Lower lobe of right lung (tissue), 2 donors: ENCODE results near the gene HOXC5. TPM values are rescaled to one million over a fixed set of nuclear protein-coding genes. Genes with fewer than 3 reads are reported as not detected.
A peak's percentile ranks its signal among the peaks of the same experiment; 100 is the strongest.

Experiments used
- ATAC-seq, 2 donors: fragments of 200-7000 bp; cut with Tn5 transposase; one replicate each; pipeline ENCODE4 v1.9.1; 2020 to 2022; ENCODE audit warnings: mild to moderate bottlenecking in 2 of 2, moderate library complexity in 2 of 2
- DNase-seq: peaks from one replicate; pipeline ENCODE4 v3.0.0-alpha.2; 2020
- H3K27ac ChIP-seq: fragments of 200-600 bp; one replicate; pipeline ENCODE4 v1.8.0; 2022
- H3K27me3 ChIP-seq: fragments of 200-600 bp; one replicate; pipeline ENCODE4 v1.8.0; 2022; ENCODE audit warnings: low read depth
- H3K36me3 ChIP-seq: fragments of 200-600 bp; one replicate; pipeline ENCODE4 v1.8.0; 2022; ENCODE audit warnings: mild to moderate bottlenecking
- H3K4me1 ChIP-seq: fragments of 200-600 bp; one replicate; pipeline ENCODE4 v1.8.0; 2022
- H3K4me3 ChIP-seq: fragments of 200-600 bp; one replicate; pipeline ENCODE4 v1.8.0; 2022; ENCODE audit warnings: mild to moderate bottlenecking
- H3K9me3 ChIP-seq: fragments of 200-600 bp; one replicate; pipeline ENCODE4 v1.8.0; 2022
- intact Hi-C: fragments of 100-400 bp; cut with DNase I; formaldehyde crosslinking; loops from one replicate; pipeline ENCODE4 v1.11.0; 2022
- total RNA-seq: library from RNA; stranded (reverse); fragmentation: NEBNext Ultra II Directional; extraction: Animal tissue kit (Norgen Biotek cat#: 25700); gene quantifications from one replicate; pipeline ENCODE4 v1.2.1, GENCODE V29; 2021
- TF ChIP-seq, protein P1 (sequence below): fragments of 200-600 bp; IDR thresholded peaks from one replicate; pipeline ENCODE4 v1.8.0; 2022; ENCODE audit warnings: antibody characterized with exemption, mild to moderate bottlenecking
- donor health status: DM: no; HTN: yes; CAD: no; lungs with severe emphysema.

HOXC5 gene
- total RNA-seq, 1 donor from 2014 or later = not detected

GRCh38 chr12:54026640-54027441 is 6.0 kb upstream of the HOXC5 start:
- peaks cover 100% of the 10 kb centered on the region for H3K27me3 ChIP-seq
- TF ChIP-seq, protein P1, sequence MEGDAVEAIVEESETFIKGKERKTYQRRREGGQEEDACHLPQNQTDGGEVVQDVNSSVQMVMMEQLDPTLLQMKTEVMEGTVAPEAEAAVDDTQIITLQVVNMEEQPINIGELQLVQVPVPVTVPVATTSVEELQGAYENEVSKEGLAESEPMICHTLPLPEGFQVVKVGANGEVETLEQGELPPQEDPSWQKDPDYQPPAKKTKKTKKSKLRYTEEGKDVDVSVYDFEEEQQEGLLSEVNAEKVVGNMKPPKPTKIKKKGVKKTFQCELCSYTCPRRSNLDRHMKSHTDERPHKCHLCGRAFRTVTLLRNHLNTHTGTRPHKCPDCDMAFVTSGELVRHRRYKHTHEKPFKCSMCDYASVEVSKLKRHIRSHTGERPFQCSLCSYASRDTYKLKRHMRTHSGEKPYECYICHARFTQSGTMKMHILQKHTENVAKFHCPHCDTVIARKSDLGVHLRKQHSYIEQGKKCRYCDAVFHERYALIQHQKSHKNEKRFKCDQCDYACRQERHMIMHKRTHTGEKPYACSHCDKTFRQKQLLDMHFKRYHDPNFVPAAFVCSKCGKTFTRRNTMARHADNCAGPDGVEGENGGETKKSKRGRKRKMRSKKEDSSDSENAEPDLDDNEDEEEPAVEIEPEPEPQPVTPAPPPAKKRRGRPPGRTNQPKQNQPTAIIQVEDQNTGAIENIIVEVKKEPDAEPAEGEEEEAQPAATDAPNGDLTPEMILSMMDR = no peak
- intact Hi-C loops = no loop called here
- H3K36me3 ChIP-seq = no peaks in the 10 kb centered on the region
- ATAC-seq = no peak
- no peaks in the 10 kb centered on the region for H3K9me3 ChIP-seq
- H3K27ac ChIP-seq = no peak overlapping the region
- H3K4me3 ChIP-seq = no peak overlapping the region
- peaks cover 7% of the 10 kb centered on the region for H3K4me1 ChIP-seq
- DNase-seq = no peak

- DNase-seq = no peak
- Histone ChIP-seq H3K4me1 (peaks cover 7% of the 10 kb centered on the region), H3K27me3 (peaks cover 100% of the 10 kb centered on the region), H3K27ac (no peak overlapping the region), H3K4me3 (no peak overlapping the region), H3K9me3 (no peaks in the 10 kb centered on the region), H3K36me3 (no peaks in the 10 kb centered on the region)
- intact Hi-C loops = no loop called here
- TF ChIP-seq, protein P1 = no peak
- no peak for ATAC-seq
Measured at GRCh38 chr12:54027442-54027786, 5.4 kb upstream of the HOXC5 start.

DNA sequence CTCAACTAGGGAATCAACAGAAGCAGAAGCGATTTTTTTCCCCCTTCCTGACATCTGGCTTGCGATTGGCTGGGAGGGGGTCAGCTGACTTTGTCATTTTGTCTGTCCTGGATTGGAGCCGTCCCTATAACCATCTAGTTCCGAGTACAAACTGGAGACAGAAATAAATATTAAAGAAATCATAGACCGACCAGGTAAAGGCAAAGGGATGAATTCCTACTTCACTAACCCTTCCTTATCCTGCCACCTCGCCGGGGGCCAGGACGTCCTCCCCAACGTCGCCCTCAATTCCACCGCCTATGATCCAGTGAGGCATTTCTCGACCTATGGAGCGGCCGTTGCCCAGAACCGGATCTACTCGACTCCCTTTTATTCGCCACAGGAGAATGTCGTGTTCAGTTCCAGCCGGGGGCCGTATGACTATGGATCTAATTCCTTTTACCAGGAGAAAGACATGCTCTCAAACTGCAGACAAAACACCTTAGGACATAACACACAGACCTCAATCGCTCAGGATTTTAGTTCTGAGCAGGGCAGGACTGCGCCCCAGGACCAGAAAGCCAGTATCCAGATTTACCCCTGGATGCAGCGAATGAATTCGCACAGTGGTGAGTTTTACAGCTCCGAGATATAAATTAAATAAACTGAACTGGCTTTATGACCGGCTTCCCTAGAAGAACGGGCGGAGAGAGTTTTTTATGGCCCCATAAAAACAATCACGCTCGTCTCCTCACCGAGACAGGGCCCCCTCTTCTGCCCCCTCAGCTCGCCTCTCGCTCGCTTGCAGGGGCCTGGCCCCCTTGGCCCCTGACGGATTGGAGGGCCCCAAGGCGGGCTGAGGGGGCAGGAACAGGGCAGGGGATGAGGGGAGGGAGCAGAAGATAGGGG is 4.3 kb upstream of the HOXC5 start, which contains the start of gene HOXC6:
Gene HOXC6, plus strand, starts transcription at position 127 of the 888 bp plus-strand sequence. Its CDS starts 82 bp downstream, at position 209.
- intact Hi-C loops = no loop called here

DNA sequence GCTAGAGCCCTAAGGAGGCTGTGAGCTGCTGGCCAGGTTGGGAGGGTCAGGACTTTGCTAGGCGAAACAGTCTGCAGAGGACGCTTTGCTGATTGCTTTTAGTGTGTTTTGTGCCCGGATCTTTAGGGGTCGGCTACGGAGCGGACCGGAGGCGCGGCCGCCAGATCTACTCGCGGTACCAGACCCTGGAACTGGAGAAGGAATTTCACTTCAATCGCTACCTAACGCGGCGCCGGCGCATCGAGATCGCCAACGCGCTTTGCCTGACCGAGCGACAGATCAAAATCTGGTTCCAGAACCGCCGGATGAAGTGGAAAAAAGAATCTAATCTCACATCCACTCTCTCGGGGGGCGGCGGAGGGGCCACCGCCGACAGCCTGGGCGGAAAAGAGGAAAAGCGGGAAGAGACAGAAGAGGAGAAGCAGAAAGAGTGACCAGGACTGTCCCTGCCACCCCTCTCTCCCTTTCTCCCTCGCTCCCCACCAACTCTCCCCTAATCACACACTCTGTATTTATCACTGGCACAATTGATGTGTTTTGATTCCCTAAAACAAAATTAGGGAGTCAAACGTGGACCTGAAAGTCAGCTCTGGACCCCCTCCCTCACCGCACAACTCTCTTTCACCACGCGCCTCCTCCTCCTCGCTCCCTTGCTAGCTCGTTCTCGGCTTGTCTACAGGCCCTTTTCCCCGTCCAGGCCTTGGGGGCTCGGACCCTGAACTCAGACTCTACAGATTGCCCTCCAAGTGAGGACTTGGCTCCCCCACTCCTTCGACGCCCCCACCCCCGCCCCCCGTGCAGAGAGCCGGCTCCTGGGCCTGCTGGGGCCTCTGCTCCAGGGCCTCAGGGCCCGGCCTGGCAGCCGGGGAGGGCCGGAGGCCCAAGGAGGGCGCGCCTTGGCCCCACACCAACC is 3.1 kb upstream of the HOXC5 start:
- Histone ChIP-seq H3K4me3 (no peak overlapping the region), H3K27me3 (peaks cover 100% of the 10 kb centered on the region), H3K9me3 (no peaks in the 10 kb centered on the region), H3K36me3 (no peaks in the 10 kb centered on the region), H3K27ac (no peak overlapping the region), H3K4me1 (peaks cover 13% of the 10 kb centered on the region)
- ATAC-seq (no peak), DNase-seq (no peak)
- TF ChIP-seq, protein P1 = no peak
- intact Hi-C loops = no loop called here

More for the DNA sequence above, 4.3 kb upstream of the HOXC5 start, which contains the start of gene HOXC6:
- H3K9me3 ChIP-seq = no peaks in the 10 kb centered on the region
- peaks cover 13% of the 10 kb centered on the region for H3K4me1 ChIP-seq
- H3K4me3 ChIP-seq = peak within 1 kb of the TSS; percentile 21
- no peak within 1 kb of the TSS for H3K27ac ChIP-seq
- no peak for DNase-seq
- ATAC-seq = no peak
- TF ChIP-seq, protein P1 = no peak
- peaks cover 100% of the 10 kb centered on the region for H3K27me3 ChIP-seq
- no peaks in the 10 kb centered on the region for H3K36me3 ChIP-seq

DNA sequence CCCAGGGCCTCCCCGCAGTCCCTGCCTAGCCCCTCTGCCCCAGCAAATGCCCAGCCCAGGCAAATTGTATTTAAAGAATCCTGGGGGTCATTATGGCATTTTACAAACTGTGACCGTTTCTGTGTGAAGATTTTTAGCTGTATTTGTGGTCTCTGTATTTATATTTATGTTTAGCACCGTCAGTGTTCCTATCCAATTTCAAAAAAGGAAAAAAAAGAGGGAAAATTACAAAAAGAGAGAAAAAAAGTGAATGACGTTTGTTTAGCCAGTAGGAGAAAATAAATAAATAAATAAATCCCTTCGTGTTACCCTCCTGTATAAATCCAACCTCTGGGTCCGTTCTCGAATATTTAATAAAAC is 2.4 kb upstream of the HOXC5 start:
- H3K27ac ChIP-seq = peak overlapping the region; percentile 18
- no peak overlapping the region for H3K4me3 ChIP-seq
- DNase-seq (no peak), ATAC-seq (no peak)
- no peaks in the 10 kb centered on the region for H3K9me3 ChIP-seq
- no peaks in the 10 kb centered on the region for H3K36me3 ChIP-seq
- peaks cover 13% of the 10 kb centered on the region for H3K4me1 ChIP-seq
- TF ChIP-seq, protein P1 = no peak
- H3K27me3 ChIP-seq = peaks cover 100% of the 10 kb centered on the region
- intact Hi-C loops = no loop called here
